GM12874 (cell line): ENCODE results near the gene TECTB.

ENCODE experiments used
- TF ChIP-seq, protein P1 (sequence below): IDR thresholded peaks from 2 replicates; pipeline ENCODE4 v1.5.1; 2011; ENCODE audit warnings: low read depth, mild to moderate bottlenecking, control low read depth, low read length, moderate library complexity; ENCODE audit not compliant: insufficient read depth

TECTB gene

DNA sequence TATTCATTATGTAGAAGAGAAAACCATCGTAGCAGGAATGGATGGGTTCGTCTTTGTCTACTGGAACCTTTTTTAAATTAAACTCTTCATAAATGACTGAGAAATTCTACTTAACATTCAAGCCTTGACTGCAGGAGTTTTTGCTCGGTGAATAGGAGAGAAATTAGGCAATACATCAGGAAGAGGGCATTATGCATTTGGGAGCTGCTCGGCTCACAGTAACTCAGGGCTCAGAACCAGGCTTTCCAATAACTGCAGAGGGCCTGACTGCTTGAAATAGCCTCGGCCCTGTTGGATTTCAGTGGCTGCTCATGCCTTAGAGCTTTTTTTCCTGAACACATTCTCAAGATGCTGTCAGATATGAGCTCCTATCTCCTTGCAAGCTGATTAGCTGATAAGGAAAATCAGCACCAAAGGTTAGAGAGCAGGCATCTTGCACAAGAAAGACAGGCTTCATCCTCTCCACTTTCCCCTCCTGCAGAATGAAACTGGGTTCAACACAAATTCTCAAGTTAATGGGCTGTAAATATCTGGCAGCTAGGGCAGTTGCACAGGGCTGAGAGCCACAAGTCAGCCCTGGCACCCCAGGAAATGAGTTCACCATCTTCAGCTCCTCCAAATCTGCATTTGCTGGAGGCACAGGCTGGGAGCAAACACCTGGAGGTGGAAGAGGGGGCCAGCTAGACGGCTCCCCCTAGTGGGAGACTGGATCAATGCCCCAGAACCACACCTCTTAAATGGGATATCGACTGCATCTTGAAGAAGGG, 24.3 kb downstream of the TECTB start:
- TF ChIP-seq, protein P1, sequence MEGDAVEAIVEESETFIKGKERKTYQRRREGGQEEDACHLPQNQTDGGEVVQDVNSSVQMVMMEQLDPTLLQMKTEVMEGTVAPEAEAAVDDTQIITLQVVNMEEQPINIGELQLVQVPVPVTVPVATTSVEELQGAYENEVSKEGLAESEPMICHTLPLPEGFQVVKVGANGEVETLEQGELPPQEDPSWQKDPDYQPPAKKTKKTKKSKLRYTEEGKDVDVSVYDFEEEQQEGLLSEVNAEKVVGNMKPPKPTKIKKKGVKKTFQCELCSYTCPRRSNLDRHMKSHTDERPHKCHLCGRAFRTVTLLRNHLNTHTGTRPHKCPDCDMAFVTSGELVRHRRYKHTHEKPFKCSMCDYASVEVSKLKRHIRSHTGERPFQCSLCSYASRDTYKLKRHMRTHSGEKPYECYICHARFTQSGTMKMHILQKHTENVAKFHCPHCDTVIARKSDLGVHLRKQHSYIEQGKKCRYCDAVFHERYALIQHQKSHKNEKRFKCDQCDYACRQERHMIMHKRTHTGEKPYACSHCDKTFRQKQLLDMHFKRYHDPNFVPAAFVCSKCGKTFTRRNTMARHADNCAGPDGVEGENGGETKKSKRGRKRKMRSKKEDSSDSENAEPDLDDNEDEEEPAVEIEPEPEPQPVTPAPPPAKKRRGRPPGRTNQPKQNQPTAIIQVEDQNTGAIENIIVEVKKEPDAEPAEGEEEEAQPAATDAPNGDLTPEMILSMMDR, result peak; percentile 89

DNA sequence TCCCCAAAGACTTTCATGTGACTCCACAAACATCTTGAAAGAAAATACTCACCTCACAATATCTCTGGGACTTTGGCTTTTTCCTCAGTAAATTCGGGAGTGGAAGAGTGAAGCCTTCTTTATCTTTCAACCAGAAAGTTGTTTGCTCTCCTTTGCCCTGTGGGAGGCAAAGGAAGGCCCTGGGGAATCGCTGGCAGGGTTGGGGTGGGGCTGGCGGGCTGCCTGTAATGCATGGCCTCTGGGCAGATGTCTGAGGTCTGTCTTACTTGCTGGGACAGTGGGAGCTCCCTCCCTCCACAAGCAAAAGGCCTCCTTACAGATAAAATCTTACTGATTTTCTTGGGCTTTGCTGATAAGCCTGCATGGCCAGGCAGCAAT, 24.9 kb downstream of the TECTB start:
- TF ChIP-seq, protein P1, result no peak

DNA sequence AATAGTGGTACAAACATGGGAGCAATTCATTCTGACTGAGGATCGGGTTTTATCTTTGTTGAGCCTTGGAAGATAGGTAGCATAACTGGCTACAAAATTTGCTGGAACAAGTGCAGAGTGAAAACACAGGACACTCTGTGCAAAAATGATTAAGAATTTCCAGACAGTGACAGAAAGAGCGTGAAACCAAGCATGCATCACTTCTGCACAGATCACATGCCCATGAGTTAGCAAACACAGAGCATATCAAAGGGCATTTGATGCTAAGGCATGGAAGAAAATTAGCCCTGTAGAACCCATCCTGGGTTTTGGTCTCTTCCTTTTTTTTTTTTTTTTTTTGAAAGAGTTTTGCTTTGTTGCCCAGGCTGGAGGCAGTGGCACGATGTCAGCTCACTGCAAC, 28.3 kb downstream of the TECTB start:
- TF ChIP-seq, protein P1, result no peak

DNA sequence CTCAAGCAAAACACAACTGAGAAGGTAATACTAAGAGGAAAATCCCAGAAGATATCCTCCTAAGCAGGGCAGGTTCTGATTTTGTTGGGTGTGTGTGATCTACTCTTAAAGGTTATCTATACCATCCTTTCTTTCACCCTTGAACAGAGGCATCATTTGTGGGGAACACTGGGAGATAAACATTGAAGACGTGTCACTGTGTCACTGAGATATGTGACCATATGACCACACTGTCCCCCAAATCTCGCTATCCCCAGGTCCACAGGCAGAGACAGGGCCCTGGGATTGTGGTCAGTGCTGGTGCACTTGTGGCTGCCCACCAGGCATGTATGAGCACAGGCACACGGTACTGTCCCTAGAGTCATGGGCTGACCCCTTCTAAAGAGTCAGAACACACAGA, 30.0 kb downstream of the TECTB start:
- TF ChIP-seq, protein P1, result no peak

DNA sequence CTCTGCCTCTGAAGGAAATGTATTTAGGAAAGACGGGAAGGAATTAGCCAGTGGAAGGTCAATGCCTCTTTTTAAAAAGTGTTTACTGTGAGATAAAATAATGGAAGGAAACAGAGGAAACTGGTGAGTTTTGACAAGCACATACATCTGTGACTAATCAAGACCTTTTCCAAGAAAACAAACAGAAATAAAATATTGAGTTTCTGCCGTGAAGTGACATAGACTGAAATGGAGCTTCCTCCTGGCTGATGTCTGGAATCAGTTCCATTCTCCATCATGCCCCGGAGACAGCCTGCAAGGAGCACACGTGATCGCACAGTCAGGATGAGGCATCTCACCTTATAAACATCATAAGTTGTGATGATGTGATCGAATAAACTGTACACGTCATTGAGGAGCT, 30.7 kb downstream of the TECTB start:
- TF ChIP-seq, protein P1, result no peak

DNA sequence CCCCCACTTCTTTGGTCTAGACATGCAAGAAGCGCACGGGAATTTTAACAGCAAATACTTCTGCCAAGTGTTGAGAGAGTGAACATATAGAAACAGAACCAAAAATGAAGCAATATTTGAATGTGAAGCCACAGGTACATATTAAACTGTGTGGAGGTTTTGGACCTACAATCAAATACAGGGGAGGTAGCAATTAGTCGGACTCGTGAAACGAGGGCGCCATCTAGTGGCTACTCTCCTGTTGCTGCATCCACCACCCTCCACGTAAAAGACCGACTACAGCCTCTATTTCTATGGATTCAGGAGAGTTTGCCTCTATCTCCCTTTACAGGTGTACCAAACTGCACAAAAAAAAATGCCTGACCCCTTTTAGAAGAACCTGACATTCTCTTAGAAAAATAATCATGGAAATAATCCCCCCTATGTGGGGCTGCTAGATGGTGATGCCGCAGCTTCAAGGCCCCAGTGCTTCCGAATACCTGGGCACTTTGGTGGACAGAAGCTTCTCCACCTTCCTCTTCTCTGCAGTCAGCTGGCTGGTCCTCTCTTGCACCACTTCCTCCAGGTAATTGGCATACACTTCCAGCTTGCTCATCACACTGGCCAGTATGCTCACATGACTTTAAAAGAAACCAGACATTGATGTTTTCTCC, 31.7 kb downstream of the TECTB start:
- TF ChIP-seq, protein P1, result peak; percentile 79

DNA sequence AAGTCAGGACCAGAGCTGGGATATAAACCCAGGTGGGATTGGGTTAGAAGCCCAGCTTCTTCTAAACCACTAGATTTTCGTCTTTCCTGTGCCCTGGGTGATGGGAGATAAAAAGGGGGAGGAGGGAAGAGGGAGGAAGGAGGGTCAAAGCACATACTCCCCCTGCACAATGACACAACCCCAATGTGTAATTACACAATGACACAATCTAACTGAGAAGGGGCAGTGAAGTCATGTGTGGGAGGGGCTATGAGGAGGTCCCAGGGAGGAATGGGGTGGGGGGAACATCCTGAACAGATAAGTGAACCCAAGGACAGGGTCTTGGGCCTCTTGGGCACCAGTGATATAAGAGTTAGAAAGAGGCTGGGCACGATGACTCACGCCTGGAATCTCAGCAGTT, 44.5 kb downstream of the TECTB start:
- TF ChIP-seq, protein P1, result no peak
